GM12878 (cell line): ENCODE results near the gene SPIN1. TPM values are rescaled to one million over a fixed set of nuclear protein-coding genes. Genes with fewer than 3 reads are reported as not detected.
"Not testable (repeated sequence)": the region's sequence is repeated elsewhere in the genome, so short reads cannot be mapped to it uniquely, and the experiment has no call there.

Experiments used
- ATAC-seq: fragments of 200-7000 bp; cut with Tn5 transposase; 3 replicates; pipeline ENCODE4 v1.9.1; 2020; ENCODE audit warnings: mild to moderate bottlenecking, moderate library complexity
- BruUV-seq: library from RNA; stranded (reverse); fragments of 400-500 nt; replicated peaks from 2 replicates; lab custom pipeline; 2021; lab: Mats Ljungman, UMichigan
- CTCF ChIA-PET: fragments of 300-600 bp; sonication (Branson Sonifier 250); formaldehyde crosslinking; extraction: SDS; loops from one replicate; lab custom pipeline; 2021; ENCODE audit warnings: inconsistent platforms; lab: Yijun Ruan, JAX
- POLR2A ChIA-PET: fragments of 350-600 bp; formaldehyde crosslinking; extraction: SDS; loops from one replicate; lab custom pipeline; 2021; ENCODE audit warnings: inconsistent platforms; lab: Charles Lee
- RAD21 ChIA-PET: fragments of 300-600 bp; sonication (Branson Sonifier 250); formaldehyde crosslinking; loops from one replicate; lab custom pipeline; 2023; ENCODE audit warnings: antibody characterized with exemption; ENCODE audit not compliant: unreplicated experiment; lab: Charles Lee
- SMC1A ChIA-PET: fragments of 300-600 bp; sonication (Branson Sonifier 250); formaldehyde crosslinking; loops from one replicate; lab custom pipeline; 2023; ENCODE audit not compliant: unreplicated experiment, uncharacterized antibody; lab: Charles Lee
- DNase-seq: peaks from one replicate; pipeline ENCODE4 v3.0.0-alpha.2; 2011; ENCODE audit warnings: low read depth, low spot score
- FAIRE-seq: peaks from 3 replicates; lab custom pipeline; 2011; peaks lifted over from hg19 to GRCh38; lab: Jason Lieb, UNC
- H2AFZ ChIP-seq: 2 replicates; pipeline ENCODE4 v1.6.0; 2011; ENCODE audit warnings: low read depth, low read length, control low read depth; ENCODE audit not compliant: control insufficient read depth
- H3K27ac ChIP-seq: 2 replicates; pipeline ENCODE4 v1.5.1; 2011; ENCODE audit warnings: control low read depth; ENCODE audit not compliant: control insufficient read depth, insufficient read depth
- H3K27me3 ChIP-seq, 2 experiments: replicated peaks in 1 of 2; 2 replicates each; pipeline versions ENCODE4 v1.6.0 to v1.6.1; 2011; ENCODE audit warnings: low read length in 1 of 2; ENCODE audit not compliant: control insufficient read depth in 2 of 2, insufficient read depth in 2 of 2
- H3K36me3 ChIP-seq, 2 experiments: 2 replicates each; pipeline ENCODE4 v1.5.1; 2011; ENCODE audit warnings: low read length in 1 of 2; ENCODE audit not compliant: control insufficient read depth in 2 of 2, insufficient read depth in 2 of 2
- H3K4me1 ChIP-seq: 2 replicates; pipeline ENCODE4 v1.6.1; 2011; ENCODE audit warnings: mild to moderate bottlenecking, low read length, moderate library complexity, mixed read lengths; ENCODE audit not compliant: control insufficient read depth, insufficient read depth
- H3K4me2 ChIP-seq: 2 replicates; pipeline ENCODE4 v1.6.0; 2011; ENCODE audit warnings: control low read depth; ENCODE audit not compliant: control insufficient read depth, insufficient read depth
- H3K4me3 ChIP-seq: fragments of 200-600 bp; sonication (generic); 2 replicates; pipeline ENCODE4 v1.5.1; 2016
- H3K79me2 ChIP-seq: 2 replicates; pipeline ENCODE4 v1.6.0; 2011; ENCODE audit warnings: low read length; ENCODE audit not compliant: control insufficient read depth, insufficient read depth
- H3K9ac ChIP-seq: 2 replicates; pipeline ENCODE4 v1.8.0; 2011; ENCODE audit warnings: low read length, control low read depth, mixed read lengths; ENCODE audit not compliant: control insufficient read depth, insufficient read depth
- H3K9me3 ChIP-seq: replicated peaks from 3 replicates; pipeline ENCODE4 v1.5.1; 2011; ENCODE audit warnings: mild to moderate bottlenecking, low read length; ENCODE audit not compliant: control insufficient read depth, insufficient read depth
- H4K20me1 ChIP-seq: 2 replicates; pipeline ENCODE4 v1.6.0; 2011; ENCODE audit not compliant: control insufficient read depth, insufficient read depth
- MXI1 ChIP-seq: fragments of 150-350 bp; IDR thresholded peaks from 2 replicates; pipeline ENCODE4 v1.6.1; 2011; ENCODE audit warnings: low read depth, mild to moderate bottlenecking, inconsistent platforms, low read length, improper control_type of control experiment
- TBL1XR1 ChIP-seq: IDR thresholded peaks from 2 replicates; pipeline ENCODE4 v1.6.1; 2012; ENCODE audit warnings: low read depth, low read length, improper control_type of control experiment
- WGBS: methylation state at CpG from one replicate; pipeline ENCODE4 v1.1.6; 2016; ENCODE audit warnings: low lambda C conversion rate; ENCODE audit not compliant: insufficient replicate concordance, insufficient coverage; ENCODE audit errors: missing lambda C conversion rate; 5-methylcytosine and 5-hydroxymethylcytosine counted together
- in situ Hi-C: fragments of 300-500 bp; cut with MboI; formaldehyde crosslinking; loops from 9 replicates; pipeline ENCODE4 v1.14.3; 2018; ENCODE audit warnings: mixed read lengths
- intact Hi-C: fragments of 100-400 bp; cut with micrococcal nuclease; formaldehyde crosslinking; loops from one replicate; pipeline ENCODE4 v1.14.2; 2022; ENCODE audit not compliant: unreplicated experiment
- polyA plus RNA-seq, 11 experiments: library from polyadenylated mRNA; depleted of rRNA in 4 of 11; unstranded in 6 of 11; stranded (reverse) in 5 of 11; fragments of >200 nt; fragmentation: Nextera tagmentation in 4 of 11; fragmentation: Illumina TruSeq in 1 of 11; extraction: Ambion mirVana in 4 of 11; extraction: Trizol in 1 of 11; gene quantifications; 1 replicate in 1 of 11; 2 replicates in 10 of 11; pipeline versions ENCODE4 v1.2.1 to v1.2.3, GENCODE V29; 2011 to 2016; ENCODE audit warnings: inconsistent platforms in 2 of 11, missing spikeins in 2 of 11, low read depth in 1 of 11
- total RNA-seq, 4 experiments: library from RNA; depleted of rRNA in 3 of 4; stranded (reverse); fragments of >200 nt in 3 of 4; fragmentation: Illumina TruSeq in 1 of 4; extraction: Trizol in 1 of 4; gene quantifications; 2 replicates each; pipeline versions ENCODE4 v1.2.1 to v1.2.3, GENCODE V29; 2013 to 2021
- TF ChIP-seq, protein P1 (sequence below): fragments of 450-650 bp; IDR thresholded peaks from 2 replicates; pipeline ENCODE4 v1.6.1; 2017; ENCODE audit warnings: antibody characterized with exemption, mild to moderate bottlenecking, moderate library complexity
- TF ChIP-seq, protein P2 (sequence below): IDR thresholded peaks from 2 replicates; pipeline ENCODE4 v1.6.1; 2011; ENCODE audit warnings: borderline replicate concordance, low read depth, mild to moderate bottlenecking, moderate library complexity, mixed read lengths, low read length; ENCODE audit not compliant: insufficient read depth; ENCODE audit errors: extremely low read length
- TF ChIP-seq, protein P3 (sequence below): fragments of 150-350 bp; IDR thresholded peaks from 2 replicates; pipeline ENCODE4 v1.6.1; 2014; ENCODE audit warnings: mild to moderate bottlenecking, low read depth, low read length

SPIN1 gene
- total and polyA plus RNA-seq, 10 of the 15 experiments (the other 5 are each of a cell fraction or from before 2014, with no cell fraction given): 6.6 to 30.3 (median 17.1) TPM

- ChIA-PET POLR2A (interaction anchor here (0.6 kb wide), 1 partner anchor 102 kb away, joined by 8 read pairs; no protein-coding TSS in a partner anchor), CTCF (no interaction called here), SMC1A (no interaction called here)
- in situ Hi-C loops: no loop called here
- no peak overlapping the region for H3K4me3 ChIP-seq
- no peak overlapping the region for H3K9ac ChIP-seq
- no peak overlapping the region for H3K4me2 ChIP-seq
- no TSS peak for BruUV-seq
- H3K79me2 ChIP-seq: no peaks in the 10 kb centered on the region
- H4K20me1 ChIP-seq: no peaks in the 10 kb centered on the region
- no peaks in the 10 kb centered on the region; a peak in 1 of 4 replicates for H3K27me3 ChIP-seq
- TF ChIP-seq, protein P1, sequence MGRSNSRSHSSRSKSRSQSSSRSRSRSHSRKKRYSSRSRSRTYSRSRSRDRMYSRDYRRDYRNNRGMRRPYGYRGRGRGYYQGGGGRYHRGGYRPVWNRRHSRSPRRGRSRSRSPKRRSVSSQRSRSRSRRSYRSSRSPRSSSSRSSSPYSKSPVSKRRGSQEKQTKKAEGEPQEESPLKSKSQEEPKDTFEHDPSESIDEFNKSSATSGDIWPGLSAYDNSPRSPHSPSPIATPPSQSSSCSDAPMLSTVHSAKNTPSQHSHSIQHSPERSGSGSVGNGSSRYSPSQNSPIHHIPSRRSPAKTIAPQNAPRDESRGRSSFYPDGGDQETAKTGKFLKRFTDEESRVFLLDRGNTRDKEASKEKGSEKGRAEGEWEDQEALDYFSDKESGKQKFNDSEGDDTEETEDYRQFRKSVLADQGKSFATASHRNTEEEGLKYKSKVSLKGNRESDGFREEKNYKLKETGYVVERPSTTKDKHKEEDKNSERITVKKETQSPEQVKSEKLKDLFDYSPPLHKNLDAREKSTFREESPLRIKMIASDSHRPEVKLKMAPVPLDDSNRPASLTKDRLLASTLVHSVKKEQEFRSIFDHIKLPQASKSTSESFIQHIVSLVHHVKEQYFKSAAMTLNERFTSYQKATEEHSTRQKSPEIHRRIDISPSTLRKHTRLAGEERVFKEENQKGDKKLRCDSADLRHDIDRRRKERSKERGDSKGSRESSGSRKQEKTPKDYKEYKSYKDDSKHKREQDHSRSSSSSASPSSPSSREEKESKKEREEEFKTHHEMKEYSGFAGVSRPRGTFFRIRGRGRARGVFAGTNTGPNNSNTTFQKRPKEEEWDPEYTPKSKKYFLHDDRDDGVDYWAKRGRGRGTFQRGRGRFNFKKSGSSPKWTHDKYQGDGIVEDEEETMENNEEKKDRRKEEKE: no peak
- TF ChIP-seq MXI1 (no peak), TBL1XR1 (no peak)
- TF ChIP-seq, protein P2, sequence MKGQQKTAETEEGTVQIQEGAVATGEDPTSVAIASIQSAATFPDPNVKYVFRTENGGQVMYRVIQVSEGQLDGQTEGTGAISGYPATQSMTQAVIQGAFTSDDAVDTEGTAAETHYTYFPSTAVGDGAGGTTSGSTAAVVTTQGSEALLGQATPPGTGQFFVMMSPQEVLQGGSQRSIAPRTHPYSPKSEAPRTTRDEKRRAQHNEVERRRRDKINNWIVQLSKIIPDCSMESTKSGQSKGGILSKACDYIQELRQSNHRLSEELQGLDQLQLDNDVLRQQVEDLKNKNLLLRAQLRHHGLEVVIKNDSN: no peak
- TF ChIP-seq, protein P3, sequence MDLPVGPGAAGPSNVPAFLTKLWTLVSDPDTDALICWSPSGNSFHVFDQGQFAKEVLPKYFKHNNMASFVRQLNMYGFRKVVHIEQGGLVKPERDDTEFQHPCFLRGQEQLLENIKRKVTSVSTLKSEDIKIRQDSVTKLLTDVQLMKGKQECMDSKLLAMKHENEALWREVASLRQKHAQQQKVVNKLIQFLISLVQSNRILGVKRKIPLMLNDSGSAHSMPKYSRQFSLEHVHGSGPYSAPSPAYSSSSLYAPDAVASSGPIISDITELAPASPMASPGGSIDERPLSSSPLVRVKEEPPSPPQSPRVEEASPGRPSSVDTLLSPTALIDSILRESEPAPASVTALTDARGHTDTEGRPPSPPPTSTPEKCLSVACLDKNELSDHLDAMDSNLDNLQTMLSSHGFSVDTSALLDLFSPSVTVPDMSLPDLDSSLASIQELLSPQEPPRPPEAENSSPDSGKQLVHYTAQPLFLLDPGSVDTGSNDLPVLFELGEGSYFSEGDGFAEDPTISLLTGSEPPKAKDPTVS: no peak
- TF ChIP-seq, all 136 proteins: peak for 0
- ATAC-seq (no peak), DNase-seq (no peak), FAIRE-seq (no peak)
- Histone ChIP-seq H3K9me3 (no peaks in the 10 kb centered on the region), H2AFZ (no peak overlapping the region), H3K4me1 (peaks cover 10% of the 10 kb centered on the region), H3K27ac (no peak overlapping the region), H3K36me3 (no peaks in the 10 kb centered on the region)
- WGBS: 53% methylated on average over 3 of the region's 3 CpGs
- intact Hi-C loops: loop anchor here (10.0 kb wide), 1 partner anchor 192 kb away; no protein-coding TSS in a partner anchor
- RAD21 ChIA-PET: no interaction called here
Observed at GRCh38 chr9:88383176-88383575, 5.1 kb upstream of the SPIN1 start.

DNA sequence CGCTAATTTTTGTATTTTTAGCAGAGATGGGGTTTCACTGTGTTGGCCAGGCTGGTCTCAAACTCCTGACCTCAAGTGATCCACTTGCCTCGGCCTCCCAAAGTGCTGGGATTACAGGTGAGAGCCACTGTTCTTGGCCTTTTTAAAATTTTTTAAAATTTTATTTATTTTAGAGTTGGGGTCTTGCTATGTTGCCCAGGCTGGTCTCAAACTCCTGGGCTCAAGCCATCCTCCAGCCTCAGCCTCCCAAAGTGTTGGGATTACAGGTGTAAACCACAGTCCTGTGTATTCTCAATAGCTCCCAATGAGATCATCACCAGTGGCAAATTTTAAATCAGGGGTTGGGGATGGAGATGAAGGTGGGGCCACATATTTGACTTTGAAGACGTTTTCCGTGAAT lies 2.1 kb upstream of the SPIN1 start:
- SMC1A ChIA-PET, in situ Hi-C loops, H3K4me3 ChIP-seq, FAIRE-seq, H3K27ac ChIP-seq, H3K9ac ChIP-seq, H4K20me1 ChIP-seq, POLR2A ChIA-PET, H3K4me2 ChIP-seq, RAD21 ChIA-PET, BruUV-seq, H2AFZ ChIP-seq, H3K36me3 ChIP-seq, ATAC-seq, H3K27me3 ChIP-seq, DNase-seq, H3K79me2 ChIP-seq, H3K9me3 ChIP-seq, CTCF ChIA-PET: not testable (repeated sequence)
- H3K4me1 ChIP-seq: peaks cover 18% of the 10 kb centered on the region
- WGBS: 68% methylated on average over 4 of the region's 4 CpGs
- intact Hi-C loops: loop anchor here (5.0 to 10.0 kb wide), 2 partner anchors 189 to 434 kb away; no protein-coding TSS in a partner anchor
